ENCODE measurements around the gene SH3RF2.

- no peak for TF ChIP-seq CTCF (conservative IDR thresholded peaks at IDR 0.05 in 1 of 2, IDR thresholded peaks at IDR 0.05 in 1 of 2; ENCODE audit: low read depth in 1 of 2, low read length in 2 of 2)
- TF ChIP-seq EZH2 (IDR thresholded peaks at IDR 0.05; ENCODE audit: low read length, missing control alignments) = no peak
Observed at GRCh38 chr5:145913701-145914100, 22.7 kb upstream of the SH3RF2 start.
